ENCODE results near the gene SLC16A5.

SLC16A5 gene

DNA sequence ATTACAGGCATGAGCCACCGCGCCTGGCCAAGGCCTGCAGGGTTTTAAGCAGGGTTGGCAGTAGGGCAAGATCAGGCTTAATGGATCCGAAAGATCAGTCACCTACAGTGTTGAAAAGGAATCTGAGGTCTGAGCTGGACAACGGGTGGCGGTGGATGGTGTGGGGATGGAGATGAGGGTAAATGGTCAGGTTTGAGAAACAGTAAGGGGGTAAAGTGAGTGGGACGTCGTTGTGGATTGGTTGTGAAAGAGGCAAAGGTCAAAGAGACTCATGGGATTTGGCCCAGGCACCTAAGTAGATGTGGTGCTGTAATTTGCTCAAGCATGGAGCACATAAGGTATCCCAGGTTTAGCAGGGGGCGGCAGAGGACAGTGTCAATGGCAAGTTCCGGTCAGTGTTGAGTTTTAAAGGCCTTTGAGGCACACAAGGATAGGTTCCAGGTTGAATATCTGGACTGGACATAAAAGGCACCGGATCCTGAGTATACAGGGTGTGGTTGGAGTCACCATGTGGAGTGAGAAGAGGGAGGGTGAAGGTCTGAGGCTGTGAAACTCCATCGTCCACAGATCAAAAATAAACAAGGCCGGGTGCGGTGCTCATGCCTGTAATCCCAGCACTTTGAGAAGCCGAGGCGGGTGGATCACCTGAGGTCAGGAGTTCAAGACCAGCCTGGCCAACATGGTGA, 1.1 kb upstream of the SLC16A5 start:
- CTCF ChIA-PET = interaction anchor here (0.7 kb wide), 1 partner anchor 13 kb away, joined by 3 read pairs; no protein-coding TSS in a partner anchor
- POLR2A ChIA-PET = interaction anchor here (1.1 to 2.5 kb wide), 4 partner anchors 8 to 23 kb away, joined by 3 to 10 read pairs (median 5); partner anchors contain the start of gene ARMC7
- TF ChIP-seq HDGF (IDR thresholded peaks at IDR 0.05; ENCODE audit: borderline replicate concordance) (no peak), SP1 (IDR thresholded peaks at IDR 0.05) (no peak), ARNT (IDR thresholded peaks at IDR 0.05) (no peak), ELF4 (IDR thresholded peaks at IDR 0.05) (no peak), FOXK2 (IDR thresholded peaks at IDR 0.05) (no peak), L3MBTL2 (conservative IDR thresholded peaks at IDR 0.05) (no peak), NFRKB (IDR thresholded peaks at IDR 0.05) (no peak), ZNF384 (IDR thresholded peaks at IDR 0.05) (no peak), TARDBP (IDR thresholded peaks at IDR 0.05) (no peak), SUZ12 (IDR thresholded peaks at IDR 0.05) (no peak), CTBP1 (IDR thresholded peaks at IDR 0.05; ENCODE audit: borderline replicate concordance) (no peak), FOXM1 (IDR thresholded peaks at IDR 0.05; ENCODE audit: borderline replicate concordance) (no peak), LEF1 (IDR thresholded peaks at IDR 0.05; ENCODE audit: borderline replicate concordance) (no peak), BHLHE40 (IDR thresholded peaks at IDR 0.05; ENCODE audit: borderline replicate concordance) (no peak), FOXA1 (IDR thresholded peaks at IDR 0.05) (no peak)
- TF ChIP-seq, protein P1, sequence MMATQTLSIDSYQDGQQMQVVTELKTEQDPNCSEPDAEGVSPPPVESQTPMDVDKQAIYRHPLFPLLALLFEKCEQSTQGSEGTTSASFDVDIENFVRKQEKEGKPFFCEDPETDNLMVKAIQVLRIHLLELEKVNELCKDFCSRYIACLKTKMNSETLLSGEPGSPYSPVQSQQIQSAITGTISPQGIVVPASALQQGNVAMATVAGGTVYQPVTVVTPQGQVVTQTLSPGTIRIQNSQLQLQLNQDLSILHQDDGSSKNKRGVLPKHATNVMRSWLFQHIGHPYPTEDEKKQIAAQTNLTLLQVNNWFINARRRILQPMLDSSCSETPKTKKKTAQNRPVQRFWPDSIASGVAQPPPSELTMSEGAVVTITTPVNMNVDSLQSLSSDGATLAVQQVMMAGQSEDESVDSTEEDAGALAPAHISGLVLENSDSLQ (IDR thresholded peaks at IDR 0.05) = no peak
- no peak for DNase-seq (ENCODE audit: extremely low spot score)

DNA sequence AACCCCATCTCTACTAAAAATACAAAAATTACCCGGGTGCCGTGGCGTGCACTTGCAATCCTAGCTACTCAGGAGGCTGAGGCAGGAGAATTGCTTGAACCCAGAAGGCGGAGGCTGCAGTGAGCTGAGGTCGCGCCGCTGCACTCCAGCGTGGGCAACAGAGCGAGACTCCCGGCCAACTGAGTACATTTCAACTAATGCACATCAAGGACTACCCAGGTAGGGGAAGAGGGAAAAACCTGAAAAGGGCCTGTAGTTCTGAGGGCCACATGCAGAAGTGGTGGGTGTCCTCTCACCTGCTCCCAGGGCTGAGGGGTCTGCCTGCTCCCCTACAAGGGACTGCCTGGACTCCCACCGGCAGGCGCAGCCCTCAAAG, 584 bp upstream of the SLC16A5 start:
- no peak for DNase-seq (ENCODE audit: extremely low spot score)
- ChIA-PET POLR2A (interaction anchor here (1.1 to 2.5 kb wide), 3 partner anchors 9 to 17 kb away, joined by 3 to 10 read pairs (median 6); no protein-coding TSS in a partner anchor), CTCF (interaction anchor here (0.7 to 1.0 kb wide), 2 partner anchors 12 to 27 kb away, joined by 3 to 5 read pairs; no protein-coding TSS in a partner anchor)
- TF ChIP-seq, protein P1 (IDR thresholded peaks at IDR 0.05) = no peak
- no peak for TF ChIP-seq FOXM1 (IDR thresholded peaks at IDR 0.05; ENCODE audit: borderline replicate concordance)
- TF ChIP-seq HDGF (IDR thresholded peaks at IDR 0.05; ENCODE audit: borderline replicate concordance) = no peak
- no peak for TF ChIP-seq TARDBP (IDR thresholded peaks at IDR 0.05)
- no peak for TF ChIP-seq ZNF384 (IDR thresholded peaks at IDR 0.05)
- no peak for TF ChIP-seq LEF1 (IDR thresholded peaks at IDR 0.05; ENCODE audit: borderline replicate concordance)
- no peak for TF ChIP-seq CTBP1 (IDR thresholded peaks at IDR 0.05; ENCODE audit: borderline replicate concordance)
- no peak for TF ChIP-seq NFRKB (IDR thresholded peaks at IDR 0.05)
- TF ChIP-seq FOXK2 (IDR thresholded peaks at IDR 0.05) = no peak
- no peak for TF ChIP-seq SUZ12 (IDR thresholded peaks at IDR 0.05)
- no peak for TF ChIP-seq FOXA1 (IDR thresholded peaks at IDR 0.05)
- no peak for TF ChIP-seq L3MBTL2 (conservative IDR thresholded peaks at IDR 0.05)

DNA sequence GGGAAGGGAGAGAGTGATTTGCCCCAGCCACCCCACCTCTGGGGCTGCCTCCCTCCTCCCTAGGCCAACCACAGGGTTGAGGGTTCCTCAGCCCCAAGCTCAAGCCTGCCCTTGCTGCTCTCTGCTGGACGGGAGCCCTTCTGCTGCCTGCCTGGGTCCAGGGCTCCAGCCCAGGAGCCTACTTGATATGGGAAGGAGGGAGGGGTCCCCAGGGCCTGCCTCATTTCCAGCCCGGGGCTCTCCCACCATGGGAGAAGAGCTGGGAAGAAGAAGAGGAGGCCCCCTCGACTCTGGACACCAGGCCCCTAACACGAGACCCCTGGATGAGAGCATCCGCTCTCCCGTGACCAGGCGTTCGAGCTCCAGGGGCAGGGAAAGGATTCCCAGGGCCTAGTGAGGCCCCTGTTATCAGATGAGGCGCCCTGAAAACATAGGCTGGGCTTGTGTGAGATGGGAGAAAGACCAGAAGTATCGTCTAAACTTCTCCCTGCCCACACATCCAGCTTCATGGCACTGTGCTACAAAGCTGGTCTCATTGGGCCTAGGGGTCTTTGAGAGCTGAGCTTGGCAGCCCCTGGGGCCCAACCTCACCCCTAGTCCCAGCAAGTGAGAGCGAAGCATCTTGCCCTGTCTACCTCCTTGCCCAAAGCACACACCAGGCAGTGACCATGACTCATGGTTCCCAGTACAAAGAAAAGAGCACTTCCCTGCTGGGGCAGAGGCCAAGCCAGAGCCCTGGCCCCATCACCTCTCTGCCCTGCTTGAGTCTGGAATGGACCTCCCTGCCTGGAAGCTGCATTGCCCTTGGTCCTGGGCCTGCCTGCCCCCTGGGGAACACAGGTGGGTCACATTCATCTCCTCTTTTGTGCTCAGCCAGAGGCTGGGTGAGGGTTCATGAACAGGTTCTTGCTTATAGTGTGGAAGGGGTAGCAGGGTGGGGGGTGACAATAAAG, 987 bp downstream of the SLC16A5 start:
- ChIA-PET CTCF (interaction anchor here (0.7 to 1.8 kb wide), 3 partner anchors 17 to 138 kb away, joined by 3 to 7 read pairs (median 4); no protein-coding TSS in a partner anchor), POLR2A (interaction anchor here (1.0 to 2.5 kb wide), 6 partner anchors 10 to 76 kb away, joined by 3 to 10 read pairs (median 5); partner anchors contain the start of genes ARMC7 and MRPL58)
- DNase-seq (ENCODE audit: extremely low spot score) = no peak
- TF ChIP-seq NFRKB (IDR thresholded peaks at IDR 0.05) = no peak
- no peak for TF ChIP-seq SUZ12 (IDR thresholded peaks at IDR 0.05)
- TF ChIP-seq ZNF384 (IDR thresholded peaks at IDR 0.05) = no peak
- no peak for TF ChIP-seq ARNT (IDR thresholded peaks at IDR 0.05)
- TF ChIP-seq SP1 (IDR thresholded peaks at IDR 0.05) = no peak
- TF ChIP-seq FOXA1 (IDR thresholded peaks at IDR 0.05) = no peak
- TF ChIP-seq FOXK2 (IDR thresholded peaks at IDR 0.05) = no peak
- TF ChIP-seq, protein P1 (IDR thresholded peaks at IDR 0.05) = no peak
- no peak for TF ChIP-seq BHLHE40 (IDR thresholded peaks at IDR 0.05; ENCODE audit: borderline replicate concordance)
- TF ChIP-seq L3MBTL2 (conservative IDR thresholded peaks at IDR 0.05) = no peak
- TF ChIP-seq LEF1 (IDR thresholded peaks at IDR 0.05; ENCODE audit: borderline replicate concordance) = no peak
- no peak for TF ChIP-seq TARDBP (IDR thresholded peaks at IDR 0.05)

DNA sequence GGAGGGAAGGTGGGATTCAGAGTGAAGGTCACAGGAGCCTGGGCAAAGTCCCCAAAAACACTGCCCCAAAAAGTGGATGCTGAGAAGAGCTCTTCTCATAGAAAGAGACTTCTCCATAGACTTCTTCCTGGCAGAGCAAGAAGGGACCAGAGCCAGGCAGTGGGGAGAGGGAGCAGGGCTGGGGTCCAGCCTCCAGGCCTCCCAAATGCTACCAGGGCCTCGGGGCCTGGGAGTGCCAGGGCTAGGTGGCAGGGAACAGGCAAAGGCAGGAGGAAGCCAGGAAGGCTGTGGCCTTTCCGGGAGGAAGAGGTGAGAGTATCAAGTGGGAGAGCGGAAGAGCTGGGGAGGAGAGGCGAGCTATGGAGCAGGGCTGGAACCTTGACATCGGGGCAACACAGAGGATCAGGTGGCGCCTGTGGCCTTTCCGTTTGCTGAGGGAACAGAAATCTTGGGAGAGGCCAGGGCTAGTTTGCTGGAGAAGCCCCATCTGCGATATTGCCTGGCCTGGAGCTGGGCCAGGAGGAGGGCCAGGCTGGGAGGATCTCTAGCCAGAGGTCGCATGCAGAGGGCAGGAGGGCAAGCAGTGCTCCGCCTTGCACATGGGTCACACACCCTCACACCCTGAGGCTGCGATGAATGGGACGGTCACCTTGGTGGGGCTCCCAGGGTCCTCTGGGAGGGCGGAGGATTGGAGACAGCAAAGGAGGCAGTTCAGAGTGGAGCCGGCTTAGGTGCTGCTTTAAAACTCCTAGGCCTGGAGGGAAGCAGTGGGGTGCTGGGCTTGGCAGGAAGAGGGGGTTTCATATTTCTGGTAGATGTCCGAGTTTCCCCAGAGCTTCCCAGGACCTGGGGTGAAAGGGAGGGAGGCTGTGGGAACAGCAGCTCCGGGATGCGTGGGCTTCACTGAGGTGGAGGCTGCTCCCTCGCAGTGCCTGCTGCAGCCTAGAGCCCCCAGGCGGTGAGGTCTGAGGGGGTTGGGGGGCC, 3.4 kb downstream of the SLC16A5 start:
- no peak for DNase-seq (ENCODE audit: extremely low spot score)
- TF ChIP-seq TARDBP (IDR thresholded peaks at IDR 0.05) (no peak), SP1 (IDR thresholded peaks at IDR 0.05) (no peak), ZNF384 (IDR thresholded peaks at IDR 0.05) (no peak), L3MBTL2 (conservative IDR thresholded peaks at IDR 0.05) (no peak), HDGF (IDR thresholded peaks at IDR 0.05; ENCODE audit: borderline replicate concordance) (no peak), ARNT (IDR thresholded peaks at IDR 0.05) (no peak), BHLHE40 (IDR thresholded peaks at IDR 0.05; ENCODE audit: borderline replicate concordance) (no peak), NFRKB (IDR thresholded peaks at IDR 0.05) (no peak), FOXM1 (IDR thresholded peaks at IDR 0.05; ENCODE audit: borderline replicate concordance) (no peak), ELF4 (IDR thresholded peaks at IDR 0.05) (no peak), SUZ12 (IDR thresholded peaks at IDR 0.05) (no peak), FOXK2 (IDR thresholded peaks at IDR 0.05) (no peak), FOXA1 (IDR thresholded peaks at IDR 0.05) (no peak)
- ChIA-PET POLR2A (interaction anchor here (0.7 to 1.6 kb wide), 5 partner anchors 9 to 78 kb away, joined by 3 to 10 read pairs (median 4); partner anchors contain the start of genes ARMC7 and MRPL58), CTCF (interaction anchor here (1.3 kb wide), 1 partner anchor 23 kb away, joined by 5 read pairs; no protein-coding TSS in a partner anchor)

All from HEK293T (cell line).